ENCODE measurements around the gene DET1.
"Not testable (repeated sequence)": the region's sequence is repeated elsewhere in the genome, so short reads cannot be mapped to it uniquely, and the experiment has no call there.

Gene DET1

DNA sequence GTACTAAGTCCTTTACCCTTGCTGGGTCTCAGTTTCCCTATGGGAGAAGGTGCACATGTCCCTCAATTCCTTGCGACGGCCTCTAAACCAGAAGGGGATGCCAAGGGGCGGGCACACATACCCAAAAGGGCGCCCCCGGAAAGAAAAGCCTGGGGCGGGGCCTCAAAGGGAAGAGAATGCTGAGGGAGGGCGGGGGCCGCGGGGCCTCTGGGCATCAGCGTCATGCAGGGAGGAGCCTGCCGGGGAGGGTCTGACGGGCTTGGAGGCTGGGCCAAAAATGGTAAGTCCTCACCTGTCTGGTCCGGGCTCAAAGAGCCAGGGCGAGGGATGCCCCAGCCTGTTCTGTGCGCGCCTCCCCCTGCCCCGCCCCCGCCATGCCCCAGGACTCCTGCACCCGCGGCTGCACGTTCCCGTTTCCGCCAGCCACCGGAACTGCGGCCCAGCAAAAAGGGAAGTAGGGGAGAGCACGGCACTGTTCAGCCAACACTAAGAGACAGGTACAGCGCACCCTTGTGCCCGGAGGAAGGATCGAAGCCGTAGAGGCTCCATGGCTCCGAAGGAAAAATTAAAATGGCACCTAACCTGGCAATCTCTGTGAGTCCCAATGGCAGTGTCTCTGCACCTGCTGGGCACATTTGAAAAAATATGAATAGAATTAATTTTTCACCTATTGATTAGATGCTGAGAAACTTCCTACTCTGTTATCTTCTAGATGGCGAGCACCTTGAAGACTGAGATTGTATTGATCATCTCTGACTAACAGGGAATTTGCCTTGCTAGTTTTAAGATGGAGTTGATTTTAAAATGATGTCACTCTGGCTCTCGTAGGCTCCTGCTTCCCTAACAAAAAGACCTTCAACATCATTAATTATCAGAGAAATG is at the start of gene DET1:
Gene DET1 (minus strand): TSS at position 434 of the 882 bp plus-strand sequence. CDS start 14,976 bp downstream, outside the sequence.
- peak; percentile 87 for DNase-seq

DNA sequence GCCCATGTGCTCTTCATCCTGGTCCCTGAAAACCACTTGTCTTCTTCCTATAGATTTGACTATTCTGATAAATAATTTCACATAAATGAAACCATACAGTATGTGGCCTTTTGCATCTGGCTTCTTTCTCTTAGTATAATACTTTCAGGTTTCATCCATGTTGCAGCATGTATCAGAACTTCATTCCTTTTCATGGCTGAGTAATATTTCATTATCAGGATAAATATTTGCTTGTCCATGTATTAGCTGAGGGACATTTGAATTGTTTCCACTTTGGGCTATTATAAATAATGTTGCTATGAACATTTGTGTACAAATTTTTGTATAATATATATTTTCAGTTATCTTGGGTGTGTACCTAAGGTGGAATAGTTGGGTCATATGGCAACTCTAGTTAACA is 44.9 kb upstream of the DET1 start:
- DNase-seq: no peak

- no peak for DNase-seq
These were observed 44.3 kb upstream of the DET1 start for GRCh38 chr15:88590759-88591158.

GRCh38 chr15:88586401-88587162 is 40.1 kb upstream of the DET1 start:
- DNase-seq: no peak

DNA sequence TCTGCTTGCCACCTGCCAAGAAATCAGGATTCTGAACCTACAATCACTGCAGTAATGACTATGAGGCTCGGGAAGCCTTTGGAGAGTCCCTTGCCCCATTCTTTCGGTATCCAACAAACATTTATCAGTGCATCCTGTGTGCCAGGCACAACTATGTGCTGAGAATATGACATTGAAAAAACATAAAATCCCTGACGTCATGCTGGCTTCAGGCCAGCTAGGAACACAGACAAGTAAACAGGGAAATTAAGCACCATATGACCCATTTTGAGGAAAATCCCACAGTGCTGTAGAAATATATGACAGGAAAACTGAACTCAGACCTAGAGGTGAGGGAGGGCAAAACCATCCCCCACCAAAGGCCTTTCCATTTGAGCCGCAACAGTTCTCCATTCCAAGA is 34.1 kb upstream of the DET1 start:
- DNase-seq: no peak

DNA sequence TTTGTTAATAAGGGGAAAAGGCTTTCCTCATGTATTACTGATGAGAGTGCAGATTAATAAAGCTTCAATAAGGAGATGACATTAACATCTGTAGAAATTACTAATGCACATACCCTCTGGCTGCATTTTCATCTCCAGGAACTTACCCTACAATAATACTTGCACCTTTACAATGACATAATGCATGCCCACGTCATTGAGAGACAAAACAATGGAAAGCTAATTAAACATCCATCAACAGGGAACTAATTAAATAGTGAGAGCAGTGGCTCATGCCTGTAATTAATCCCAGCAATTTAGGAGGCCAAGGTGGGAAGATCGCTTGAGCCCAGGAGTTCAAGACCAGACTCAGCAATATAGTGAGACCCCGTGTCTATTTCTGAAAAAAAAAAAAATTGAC is 32.8 kb upstream of the DET1 start:
- no peak for DNase-seq

GRCh38 chr15:88574655-88575054 is 28.2 kb upstream of the DET1 start:
- no peak for DNase-seq

- DNase-seq: no peak
These were observed 27.6 kb upstream of the DET1 start for GRCh38 chr15:88574077-88574476.

GRCh38 chr15:88571852-88572259 is 25.4 kb upstream of the DET1 start:
- no peak for DNase-seq

GRCh38 chr15:88571153-88571851 is 24.8 kb upstream of the DET1 start:
- DNase-seq: no peak

GRCh38 chr15:88568589-88568988 is 22.1 kb upstream of the DET1 start:
- DNase-seq: no peak

DNA sequence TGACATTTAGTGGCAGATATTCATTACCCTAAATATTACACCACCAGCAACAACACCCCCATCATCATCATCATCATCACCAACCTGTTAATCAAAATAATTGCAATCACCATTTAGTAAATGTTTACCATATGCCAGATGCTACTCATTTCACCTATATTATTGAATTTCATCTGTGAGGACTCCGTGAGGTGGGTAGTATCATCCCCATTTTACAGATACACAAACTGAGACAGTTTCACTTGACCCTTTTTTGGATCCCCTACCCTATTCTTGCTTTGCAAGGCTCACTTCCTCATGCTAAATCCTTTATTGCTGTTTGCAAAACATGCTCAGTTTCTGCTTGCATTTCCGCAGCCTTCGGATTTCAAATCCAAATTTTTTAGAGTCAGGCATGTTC is 18.3 kb upstream of the DET1 start:
- DNase-seq: no peak

DNA sequence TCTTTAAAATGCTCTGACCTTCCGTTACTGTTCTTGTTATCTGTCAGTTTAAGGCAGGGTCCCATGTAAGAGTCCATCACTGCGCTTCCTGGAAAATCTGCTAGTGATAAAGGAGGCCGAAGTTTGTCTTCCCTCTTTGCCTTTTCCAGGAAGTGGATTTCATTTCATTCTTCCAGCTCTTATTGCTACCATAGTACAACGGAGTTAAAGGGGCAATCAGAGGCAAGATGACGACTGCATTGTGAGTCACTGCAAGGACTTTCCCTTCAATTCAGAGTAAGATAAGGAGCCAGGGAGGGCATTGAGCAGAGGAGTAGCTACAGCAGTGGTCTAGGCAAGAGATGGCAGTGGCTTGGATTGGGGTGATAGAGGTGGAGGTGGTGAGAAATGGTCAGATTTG is 17.2 kb upstream of the DET1 start:
- no peak for DNase-seq

- not testable (repeated sequence) for DNase-seq
These were observed 13.1 kb upstream of the DET1 start for GRCh38 chr15:88559565-88559964.

GRCh38 chr15:88558026-88558425 is 11.5 kb upstream of the DET1 start:
- DNase-seq: not testable (repeated sequence)

DNA sequence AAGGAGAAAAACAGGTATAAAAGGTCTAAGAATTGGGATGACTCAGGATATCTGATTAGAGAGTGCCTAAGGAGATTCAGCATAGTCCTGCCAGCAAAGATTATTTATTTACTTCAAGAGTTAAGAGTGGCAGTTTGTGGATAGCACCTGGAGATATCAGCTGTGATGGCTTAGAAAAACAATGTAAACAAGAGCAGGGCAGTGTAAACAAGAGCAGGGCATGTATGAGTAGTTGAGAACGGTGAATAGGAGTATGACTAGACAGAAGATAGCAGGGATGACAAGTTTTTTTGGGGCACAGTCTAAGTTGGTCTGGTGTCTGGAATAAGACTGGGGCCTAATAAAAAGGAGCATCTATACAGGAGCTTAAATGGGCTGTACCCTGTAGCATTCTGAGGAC is 1.5 kb upstream of the DET1 start:
- not testable (repeated sequence) for DNase-seq

DNA sequence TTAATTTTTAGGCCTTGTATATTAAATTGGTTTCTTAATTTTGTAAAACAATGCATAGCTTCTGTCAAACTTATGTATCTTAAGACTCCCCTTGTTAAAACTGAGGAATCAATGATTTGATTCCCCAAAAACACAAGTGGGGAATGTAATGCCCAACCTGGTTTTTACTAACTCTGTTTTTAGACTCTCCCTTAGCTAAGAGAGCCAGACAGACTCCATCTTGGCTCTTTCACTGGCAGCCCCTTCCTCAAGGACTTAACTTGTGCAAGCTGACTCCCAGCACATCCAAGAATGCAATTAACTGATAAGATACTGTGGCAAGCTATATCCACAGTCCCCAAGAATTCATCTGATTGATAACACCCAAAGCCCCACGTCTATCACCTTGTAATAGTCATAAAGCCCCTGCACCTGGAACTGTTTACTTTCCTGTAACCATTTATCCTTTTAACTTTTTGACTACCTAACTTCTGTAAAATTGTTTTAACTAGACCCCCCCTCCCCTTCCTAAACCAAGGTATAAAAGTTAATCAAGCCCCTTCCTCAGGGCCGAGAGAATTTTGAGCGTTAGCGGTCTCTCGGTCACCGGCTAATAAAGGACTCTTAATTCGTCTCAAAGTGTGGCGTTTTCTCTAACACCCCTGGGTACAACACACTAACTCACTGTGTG is 768 bp downstream of the DET1 start:
- DNase-seq: not testable (repeated sequence)

GRCh38 chr15:88543065-88543776 is 3.3 kb downstream of the DET1 start:
- no peak for DNase-seq

- no peak for DNase-seq
These were observed 4.1 kb downstream of the DET1 start for GRCh38 chr15:88542342-88542733.

GRCh38 chr15:88541709-88542341 is 4.7 kb downstream of the DET1 start:
- no peak for DNase-seq

- DNase-seq: not testable (repeated sequence)
These were observed 5.4 kb downstream of the DET1 start for GRCh38 chr15:88541111-88541510.

- DNase-seq: not testable (repeated sequence)
These were observed 6.1 kb downstream of the DET1 start for GRCh38 chr15:88540350-88540749.
